KMS-11 (cell line): ENCODE data around the gene NPEPL1.

ENCODE experiments used
- H2AFZ ChIP-seq: fragments of 200-600 bp; sonication (generic); 2 replicates; pipeline ENCODE4 v1.6.1; 2016; ENCODE audit warnings: antibody characterized with exemption, mixed run types, low read depth
- H3K27ac ChIP-seq: fragments of 200-600 bp; sonication (generic); 2 replicates; pipeline ENCODE4 v1.6.1; 2016; ENCODE audit warnings: mild to moderate bottlenecking, mixed run types
- H3K27me3 ChIP-seq: fragments of 200-600 bp; sonication (generic); 2 replicates; pipeline ENCODE4 v1.6.1; 2017; ENCODE audit warnings: mild to moderate bottlenecking, low read depth, mixed run types, moderate library complexity; ENCODE audit not compliant: insufficient read depth
- H3K36me3 ChIP-seq: fragments of 200-600 bp; sonication (generic); 2 replicates; pipeline ENCODE4 v1.6.1; 2017; ENCODE audit warnings: mild to moderate bottlenecking, mixed run types; ENCODE audit not compliant: insufficient read depth
- H3K4me1 ChIP-seq: fragments of 200-600 bp; sonication (generic); 2 replicates; pipeline ENCODE4 v1.6.1; 2016; ENCODE audit warnings: mild to moderate bottlenecking, low read depth, mixed run types; ENCODE audit not compliant: poor library complexity, severe bottlenecking
- H3K4me2 ChIP-seq: fragments of 200-600 bp; sonication (generic); 2 replicates; pipeline ENCODE4 v1.7.0; 2016; ENCODE audit warnings: mild to moderate bottlenecking, mixed run types
- H3K4me3 ChIP-seq: fragments of 200-600 bp; sonication (generic); IDR thresholded peaks from 2 replicates; pipeline ENCODE4 v1.6.1; 2017; ENCODE audit warnings: low read depth, low read length, mixed read lengths; ENCODE audit not compliant: insufficient read depth
- H3K79me2 ChIP-seq: fragments of 200-600 bp; sonication (generic); 2 replicates; pipeline ENCODE4 v1.6.1; 2016; ENCODE audit warnings: low read depth, mixed run types; ENCODE audit not compliant: insufficient read depth
- H3K9ac ChIP-seq: fragments of 200-600 bp; sonication (generic); 2 replicates; pipeline ENCODE4 v1.6.1; 2016; ENCODE audit warnings: mild to moderate bottlenecking, mixed run types
- H4K20me1 ChIP-seq: fragments of 200-600 bp; sonication (generic); 2 replicates; pipeline ENCODE4 v1.6.1; 2016; ENCODE audit warnings: mild to moderate bottlenecking, mixed run types; ENCODE audit not compliant: insufficient read depth
- CTCF ChIP-seq: fragments of 200-600 bp; sonication (generic); conservative IDR thresholded peaks from 2 replicates; pipeline ENCODE4 v1.6.1; 2017; ENCODE audit warnings: low read depth, mild to moderate bottlenecking, antibody characterized with exemption, low read length, moderate library complexity, mixed read lengths

Gene NPEPL1

GRCh38 chr20:58664883-58665282 is 27.7 kb upstream of the NPEPL1 start:
- Histone ChIP-seq H3K4me3 (no peak overlapping the region), H2AFZ (no peak overlapping the region), H4K20me1 (no peaks in the 10 kb centered on the region; the same call in 1 of the 2 replicates), H3K79me2 (peaks cover 4% of the 10 kb centered on the region; the same call in 1 of the 2 replicates), H3K36me3 (no peaks in the 10 kb centered on the region), H3K27me3 (no peaks in the 10 kb centered on the region), H3K9ac (no peak overlapping the region), H3K27ac (no peak overlapping the region), H3K4me2 (no peak overlapping the region), H3K4me1 (peaks cover 12% of the 10 kb centered on the region)
- TF ChIP-seq CTCF = no peak

GRCh38 chr20:58665606-58666005 is 27.0 kb upstream of the NPEPL1 start:
- Histone ChIP-seq H3K9ac (no peak overlapping the region), H3K4me3 (no peak overlapping the region), H4K20me1 (no peaks in the 10 kb centered on the region; the same call in 1 of the 2 replicates), H3K4me1 (peaks cover 20% of the 10 kb centered on the region), H3K27me3 (no peaks in the 10 kb centered on the region), H2AFZ (no peak overlapping the region), H3K27ac (no peak overlapping the region), H3K36me3 (no peaks in the 10 kb centered on the region), H3K79me2 (no peaks in the 10 kb centered on the region; the same call in 1 of the 2 replicates), H3K4me2 (no peak overlapping the region)
- no peak for TF ChIP-seq CTCF

- Histone ChIP-seq H4K20me1 (no peaks in the 10 kb centered on the region; the same call in 1 of the 2 replicates), H3K36me3 (no peaks in the 10 kb centered on the region), H3K27me3 (no peaks in the 10 kb centered on the region), H3K79me2 (no peaks in the 10 kb centered on the region; the same call in 1 of the 2 replicates), H3K4me2 (no peak overlapping the region), H3K9ac (no peak overlapping the region), H3K4me3 (no peak overlapping the region), H3K4me1 (peaks cover 22% of the 10 kb centered on the region), H3K27ac (no peak overlapping the region), H2AFZ (no peak overlapping the region)
- no peak for TF ChIP-seq CTCF
Observed at GRCh38 chr20:58666702-58667101, 25.9 kb upstream of the NPEPL1 start.

GRCh38 chr20:58667975-58668374 is 24.6 kb upstream of the NPEPL1 start:
- H3K4me2 ChIP-seq = no peak overlapping the region
- no peaks in the 10 kb centered on the region; the same call in 1 of the 2 replicates for H3K79me2 ChIP-seq
- H4K20me1 ChIP-seq = no peaks in the 10 kb centered on the region; the same call in 1 of the 2 replicates
- H3K4me3 ChIP-seq = no peak overlapping the region
- no peaks in the 10 kb centered on the region for H3K27me3 ChIP-seq
- H3K36me3 ChIP-seq = no peaks in the 10 kb centered on the region
- no peak overlapping the region for H3K9ac ChIP-seq
- no peak for TF ChIP-seq CTCF
- peaks cover 22% of the 10 kb centered on the region for H3K4me1 ChIP-seq
- no peak overlapping the region for H2AFZ ChIP-seq
- no peak overlapping the region for H3K27ac ChIP-seq
